CD4-positive, alpha-beta T cell treated with Interleukin-1 beta for 1 hour (primary cell): ENCODE measurements around the gene LRP1.
"Not testable (repeated sequence)": the region's sequence is repeated elsewhere in the genome, so short reads cannot be mapped to it uniquely, and the experiment has no call there.

ENCODE experiments used
- DNase-seq, 2 donors: peaks; one replicate each; pipeline ENCODE4 v3.0.0-alpha.2; 2020 to 2022

LRP1 gene

GRCh38 chr12:57112492-57113294 lies 15.6 kb upstream of the LRP1 start:
- no peak for DNase-seq

DNA sequence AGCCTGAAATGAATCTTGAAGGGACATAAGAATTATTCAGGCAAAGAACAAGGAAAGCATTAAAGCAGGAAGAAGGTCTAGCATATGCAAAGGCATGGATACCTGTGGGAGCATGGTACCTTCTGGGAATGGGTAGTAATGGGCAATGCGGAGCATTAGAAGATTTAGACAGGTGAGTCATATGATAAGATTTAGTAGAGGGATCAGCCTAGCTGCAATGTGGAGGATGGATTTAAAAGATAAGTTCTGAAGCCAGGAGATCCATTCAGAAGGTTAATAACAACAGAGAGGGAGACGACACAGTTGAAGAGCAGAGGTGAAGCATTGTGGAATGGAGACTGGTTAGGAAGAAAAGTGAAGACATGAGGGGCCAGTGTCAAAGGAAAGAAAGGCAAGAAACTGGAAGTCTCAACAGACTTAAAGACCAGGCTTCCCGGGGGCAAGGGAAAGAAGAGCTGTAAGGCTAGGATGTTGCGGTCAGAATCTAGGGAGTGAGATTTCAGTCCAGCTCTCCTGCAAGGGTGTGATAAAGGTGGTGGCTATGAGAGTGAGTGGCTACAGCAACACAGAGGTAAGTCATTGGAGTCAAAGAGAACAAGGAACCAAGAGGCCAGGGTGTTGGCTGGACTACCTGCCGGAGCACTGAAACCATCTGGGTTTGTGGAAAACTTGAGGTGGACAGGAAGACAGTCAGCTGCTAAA lies 11.6 kb upstream of the LRP1 start:
- DNase-seq, result no peak

- DNase-seq, result peak in 1 of 2 donors; percentile 38
Measured at GRCh38 chr12:57118711-57119271, 9.5 kb upstream of the LRP1 start.

- DNase-seq, result no peak
Measured at GRCh38 chr12:57119294-57120085, 8.8 kb upstream of the LRP1 start.

DNA sequence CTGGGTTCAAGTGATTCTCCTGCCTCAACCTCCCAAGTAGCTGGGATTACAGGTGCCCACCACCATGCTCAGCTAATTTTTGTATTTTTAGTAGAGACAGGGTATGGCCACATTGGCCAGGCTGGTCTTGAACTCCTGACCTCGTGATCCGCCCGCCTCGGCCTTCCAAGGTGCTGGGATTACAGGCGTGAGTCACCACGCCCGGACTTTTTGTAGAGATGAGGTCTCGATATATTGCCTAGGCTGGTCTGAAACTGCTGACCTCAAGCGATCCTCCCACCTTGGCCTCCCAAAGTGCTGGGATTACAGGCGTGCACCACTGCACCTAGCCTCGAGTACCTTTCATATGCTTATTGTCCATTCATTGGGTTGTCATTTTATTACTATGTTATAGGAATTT lies 7.6 kb upstream of the LRP1 start:
- DNase-seq, result not testable (repeated sequence)

DNA sequence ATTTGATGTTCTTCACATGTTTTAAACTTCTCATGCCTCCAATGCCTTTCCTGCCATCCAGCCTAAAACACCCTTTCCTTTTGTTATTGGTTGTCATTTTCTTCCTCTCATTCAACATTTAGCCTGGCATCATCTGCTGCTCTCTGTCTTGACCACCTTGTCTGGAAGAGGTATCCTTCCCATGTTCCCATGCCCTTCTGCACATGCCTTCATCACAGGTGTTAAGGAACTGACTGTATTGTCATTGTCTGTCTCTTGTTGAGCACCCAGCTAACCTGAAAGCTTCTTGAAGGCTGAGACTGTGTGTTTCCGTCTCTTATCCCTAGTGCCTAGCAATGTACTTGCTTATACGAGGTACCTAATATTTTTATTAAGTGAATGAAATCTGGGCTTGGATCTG lies 4.5 kb upstream of the LRP1 start:
- no peak for DNase-seq

- peak; percentile 72 to 84 for DNase-seq
Measured at GRCh38 chr12:57124261-57124877, 3.9 kb upstream of the LRP1 start.

DNA sequence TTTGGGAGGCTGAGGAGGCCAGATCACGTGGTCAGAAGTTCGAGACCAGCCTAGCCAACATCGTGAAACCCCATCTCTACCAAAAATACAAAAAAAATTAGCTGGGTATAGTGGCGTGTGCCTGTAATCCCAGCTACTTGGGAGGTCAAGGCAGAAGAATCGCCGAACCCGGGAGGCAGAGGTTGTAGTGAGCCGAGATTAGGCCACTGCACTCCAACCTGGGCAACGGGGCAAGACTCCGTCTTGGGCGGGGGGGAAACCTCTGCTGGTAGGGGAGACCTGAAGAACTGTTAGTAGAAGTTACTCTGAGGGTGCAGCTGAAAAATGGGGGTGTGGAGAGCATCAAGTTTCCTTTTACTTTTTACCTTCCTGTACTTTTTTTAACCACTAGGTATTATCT lies 2.2 kb upstream of the LRP1 start:
- DNase-seq, result no peak

GRCh38 chr12:57126561-57126960 lies 1.7 kb upstream of the LRP1 start:
- DNase-seq, result no peak

DNA sequence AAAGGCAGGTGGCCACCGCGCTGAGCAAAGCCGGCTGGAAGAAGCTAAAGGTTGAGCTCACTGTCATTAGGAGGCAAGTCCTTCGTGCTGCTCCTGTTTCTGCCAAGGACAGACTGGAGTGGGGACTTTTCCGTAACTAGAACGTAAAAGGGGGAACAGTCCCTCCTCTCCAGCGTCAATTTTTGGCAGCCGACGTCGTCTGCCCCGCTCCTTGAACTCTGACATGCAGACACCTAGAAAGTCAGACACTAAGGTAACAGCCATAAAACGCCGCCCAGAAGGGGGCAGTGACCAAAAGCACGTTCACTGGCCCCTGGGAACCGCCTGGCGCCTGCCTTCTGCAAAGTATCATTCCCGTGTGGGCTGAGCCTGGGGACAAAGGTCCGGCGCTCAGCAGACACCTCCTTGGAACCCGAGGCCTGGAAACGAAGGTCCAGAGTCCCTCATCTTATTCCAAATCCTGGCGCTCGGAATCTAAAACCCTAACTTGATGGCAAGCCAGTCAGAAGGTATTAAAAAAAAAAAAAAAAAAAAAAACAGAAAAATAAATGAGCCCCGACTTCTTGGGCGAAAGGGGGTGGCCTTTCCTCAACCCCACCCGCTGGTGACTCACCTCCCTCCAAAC lies 1.1 kb upstream of the LRP1 start:
- peak; percentile 33 to 69 for DNase-seq

GRCh38 chr12:57128519-57129247 lies 400 bp downstream of the LRP1 start:
- no peak for DNase-seq

DNA sequence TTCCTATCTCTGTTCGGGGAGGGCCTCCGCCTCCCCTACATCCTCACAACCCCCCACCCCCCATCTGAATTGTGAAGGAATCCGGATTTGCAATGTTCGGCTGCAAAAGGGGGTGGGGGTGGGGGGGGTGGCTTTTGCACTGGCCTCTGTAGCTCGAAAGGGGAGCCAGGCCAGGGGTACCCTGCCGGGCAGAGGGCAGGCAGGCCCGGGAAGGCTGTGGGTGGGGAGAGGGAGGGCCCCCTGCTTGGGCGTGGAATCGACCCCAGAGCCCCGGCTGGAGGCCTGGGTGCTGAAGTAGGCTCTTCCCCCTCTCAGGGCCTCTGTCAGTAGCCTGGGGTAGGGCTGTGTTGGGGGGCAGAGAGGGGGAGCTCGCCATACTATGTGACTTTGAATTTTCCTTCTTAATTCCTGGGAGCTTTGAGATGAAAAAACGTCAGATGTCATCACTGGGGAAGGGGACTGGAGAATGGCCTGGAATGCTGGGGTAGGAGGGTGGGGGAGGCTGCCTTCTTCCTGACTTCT lies 1.1 kb downstream of the LRP1 start:
- no peak for DNase-seq

DNA sequence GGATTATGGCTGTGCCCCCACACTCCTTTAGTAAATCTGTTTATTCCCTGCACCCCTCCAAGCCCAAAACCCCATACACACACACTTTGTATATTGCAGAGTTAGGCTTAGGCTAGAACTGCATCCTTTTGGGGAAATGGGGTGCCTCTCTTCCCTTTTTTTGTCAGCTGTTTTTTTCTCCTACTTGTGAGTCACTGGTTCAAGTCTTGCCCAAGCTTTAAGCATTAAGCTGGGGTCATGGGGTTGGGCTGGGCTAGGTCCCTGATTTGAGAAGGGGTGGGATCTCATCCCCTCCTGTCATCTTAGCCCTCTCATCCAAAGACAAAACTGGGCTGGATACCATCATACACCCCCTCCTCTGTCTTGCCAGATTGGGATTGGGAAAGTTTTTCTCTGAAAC lies 1.6 kb downstream of the LRP1 start:
- DNase-seq, result peak in 1 of 2 donors; percentile 23

DNA sequence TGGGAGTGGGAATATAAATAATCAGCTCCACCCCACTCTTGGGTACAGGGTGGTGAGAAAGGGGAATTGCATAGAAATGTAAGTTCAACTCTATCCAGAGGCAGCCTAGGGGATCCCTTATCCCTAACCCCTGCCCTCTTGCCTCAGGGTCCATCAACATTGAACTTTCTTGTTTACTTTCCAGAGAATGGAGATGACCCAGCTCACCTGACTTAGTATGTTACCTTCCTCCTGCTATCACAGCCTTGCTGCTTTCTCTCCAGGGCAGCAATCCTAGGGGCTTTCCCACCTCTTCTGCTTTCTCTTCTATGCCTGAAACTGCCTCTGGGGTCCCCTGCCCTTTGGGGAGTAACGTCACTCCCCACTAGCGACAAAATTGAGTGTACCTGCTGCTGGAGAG lies 2.7 kb downstream of the LRP1 start:
- DNase-seq, result no peak

- DNase-seq, result no peak
Measured at GRCh38 chr12:57131896-57132744, 3.8 kb downstream of the LRP1 start.

DNA sequence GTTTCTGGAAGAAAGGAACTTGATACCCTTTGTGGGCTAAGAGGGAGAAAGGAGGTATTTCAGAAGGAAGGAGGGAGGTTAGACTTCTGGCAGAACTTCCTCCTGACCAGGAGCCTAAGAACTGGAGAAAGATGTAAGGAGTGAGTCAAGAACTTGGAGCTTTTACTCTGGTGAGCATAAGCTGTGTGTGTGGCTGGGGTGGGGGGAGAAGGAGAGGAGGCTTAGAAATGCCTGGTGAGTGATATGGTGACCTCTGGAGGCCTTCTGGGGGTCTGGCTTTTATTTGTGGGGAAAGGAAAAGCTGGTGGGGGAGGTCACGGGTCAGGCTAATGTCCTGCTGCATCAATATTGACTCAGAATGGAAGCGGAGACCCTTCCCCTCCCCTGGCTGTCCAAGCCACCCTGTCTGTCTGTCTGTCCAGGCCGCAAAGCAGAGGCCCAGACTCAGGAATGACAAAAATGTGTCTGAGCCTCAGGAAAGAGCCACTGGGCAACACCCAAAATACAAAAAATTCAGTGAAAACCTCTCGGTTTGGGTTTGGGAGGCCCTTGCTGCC lies 4.8 kb downstream of the LRP1 start:
- no peak for DNase-seq

GRCh38 chr12:57133916-57134315 lies 5.6 kb downstream of the LRP1 start:
- DNase-seq, result no peak

DNA sequence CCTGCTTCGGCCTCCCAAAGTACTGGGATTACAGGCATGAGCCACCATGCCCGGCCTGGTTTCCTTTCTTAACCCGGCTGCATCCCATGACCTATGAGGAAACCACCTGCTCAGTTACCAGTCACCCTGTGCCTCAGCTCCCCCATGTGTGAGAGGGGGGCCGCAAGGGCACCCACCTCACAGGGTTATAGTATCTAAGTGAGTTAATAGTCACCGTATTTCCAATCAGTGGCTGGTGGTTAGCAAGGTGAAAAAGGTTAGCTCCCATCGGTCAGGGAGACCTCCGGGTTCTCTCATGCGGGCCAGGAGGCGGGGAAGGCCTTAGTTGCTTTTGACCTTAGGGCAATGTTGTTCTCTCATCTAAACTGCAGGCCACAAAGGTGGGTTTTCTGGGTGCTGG lies 6.7 kb downstream of the LRP1 start:
- DNase-seq, result no peak

DNA sequence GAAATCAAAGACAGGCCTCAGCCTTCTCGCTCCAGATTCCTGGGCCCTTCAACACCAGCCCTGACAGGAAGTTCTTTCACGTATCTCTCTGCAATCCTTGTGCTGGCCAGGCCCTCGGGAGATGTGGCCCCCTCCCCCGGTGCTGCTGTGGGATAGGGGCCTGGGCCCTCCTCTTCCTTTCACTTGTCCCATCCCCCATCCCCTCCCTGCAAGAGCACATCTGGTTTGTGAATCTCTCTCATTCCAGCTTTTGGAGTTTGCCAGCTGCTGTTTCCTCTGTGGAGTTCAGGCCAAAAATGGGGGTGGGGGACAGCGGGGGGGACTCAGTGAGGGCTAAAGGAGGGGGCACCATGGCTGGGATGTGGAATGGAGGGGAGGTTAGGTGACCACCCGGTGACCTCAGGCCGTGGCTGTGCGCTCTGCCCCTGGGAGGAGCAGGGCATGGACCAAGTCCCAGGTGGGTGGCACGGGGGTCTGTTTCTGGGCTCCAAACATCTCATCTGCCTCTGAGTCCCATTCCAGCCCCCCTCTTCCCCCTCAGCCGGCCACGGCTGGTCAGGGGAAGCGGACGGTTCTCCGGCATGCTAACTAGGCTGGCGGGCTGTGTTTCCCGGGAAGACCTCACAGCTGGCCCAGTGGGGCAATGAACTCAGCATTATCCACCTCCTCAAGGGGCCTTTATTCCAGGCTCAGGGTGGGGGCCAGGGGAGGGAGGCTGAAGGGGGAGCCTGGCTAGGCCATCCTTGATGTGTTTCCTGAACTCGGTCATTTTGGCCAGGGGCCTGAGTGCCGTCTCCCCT lies 7.4 kb downstream of the LRP1 start:
- no peak for DNase-seq
